OCI-LY1 (cell line): ENCODE measurements around the gene PLEKHH2.

Source experiments
- H2AFZ ChIP-seq: fragments of 200-600 bp; sonication (generic), shearing (Covaris generic); 2 replicates; pipeline ENCODE4 v1.6.0; 2014; ENCODE audit warnings: antibody characterized with exemption, mild to moderate bottlenecking, low read length
- H3F3A ChIP-seq: fragments of 200-600 bp; sonication (generic), shearing (Covaris generic); 2 replicates; pipeline ENCODE4 v1.6.0; 2014; ENCODE audit warnings: mild to moderate bottlenecking, antibody characterized with exemption, low read length, moderate library complexity; ENCODE audit not compliant: insufficient read depth
- H3K27ac ChIP-seq: fragments of 200-600 bp; sonication (generic); 2 replicates; pipeline ENCODE4 v1.5.1; 2014; ENCODE audit warnings: low read length, mixed run types, mild to moderate bottlenecking, low read depth; ENCODE audit not compliant: poor library complexity, severe bottlenecking
- H3K27me3 ChIP-seq: fragments of 200-600 bp; sonication (generic); 2 replicates; pipeline ENCODE4 v1.6.0; 2014; ENCODE audit warnings: antibody characterized with exemption, mild to moderate bottlenecking, low read length, moderate library complexity; ENCODE audit not compliant: insufficient read depth
- H3K36me3 ChIP-seq: fragments of 200-600 bp; sonication (generic); 2 replicates; pipeline ENCODE4 v1.6.1; 2014; ENCODE audit warnings: mild to moderate bottlenecking, antibody characterized with exemption, low read length, moderate library complexity, mixed read lengths; ENCODE audit not compliant: insufficient read depth
- H3K4me1 ChIP-seq: fragments of 200-600 bp; sonication (generic); 2 replicates; pipeline ENCODE4 v1.5.1; 2014; ENCODE audit warnings: mild to moderate bottlenecking, low read length, moderate library complexity; ENCODE audit not compliant: insufficient read depth, severe bottlenecking
- H3K4me2 ChIP-seq: fragments of 200-600 bp; sonication (generic), shearing (Covaris generic); 2 replicates; pipeline ENCODE4 v1.6.1; 2014; ENCODE audit warnings: low read length
- H3K4me3 ChIP-seq: fragments of 200-600 bp; sonication (generic); 2 replicates; pipeline ENCODE4 v1.5.1; 2014; ENCODE audit warnings: low read length, low read depth, mild to moderate bottlenecking, mixed read lengths; ENCODE audit not compliant: poor library complexity, severe bottlenecking
- H3K79me2 ChIP-seq: fragments of 200-600 bp; shearing (Covaris generic); 2 replicates; pipeline ENCODE4 v1.6.1; 2016; ENCODE audit warnings: mixed run types, low read length, mixed read lengths; ENCODE audit not compliant: insufficient read depth
- H3K9ac ChIP-seq: fragments of 200-600 bp; sonication (generic), shearing (Covaris generic); 2 replicates; pipeline ENCODE4 v1.6.1; 2014; ENCODE audit warnings: mild to moderate bottlenecking, low read length, mixed read lengths
- H3K9me2 ChIP-seq: fragments of 200-600 bp; sonication (generic), shearing (Covaris generic); 2 replicates; pipeline ENCODE4 v1.6.1; 2014; ENCODE audit warnings: low read depth, mild to moderate bottlenecking, low read length, mixed read lengths
- H3K9me3 ChIP-seq: fragments of 200-600 bp; shearing (Covaris generic); 2 replicates; pipeline ENCODE4 v1.6.1; 2014; ENCODE audit warnings: low read length, mixed read lengths
- H4K20me1 ChIP-seq: fragments of 200-600 bp; sonication (generic), shearing (Covaris generic); 2 replicates; pipeline ENCODE4 v1.6.0; 2016; ENCODE audit warnings: mild to moderate bottlenecking, low read length; ENCODE audit not compliant: insufficient read depth
- EZH2 ChIP-seq: fragments of 200-600 bp; sonication (generic), shearing (Covaris generic); IDR thresholded peaks from 2 replicates; pipeline ENCODE4 v1.8.0; 2017; ENCODE audit warnings: borderline replicate concordance, mixed run types, mild to moderate bottlenecking, antibody characterized with exemption, low read length, moderate library complexity, mixed read lengths
- TF ChIP-seq, protein P1 (sequence below): fragments of 200-600 bp; sonication (generic), shearing (Covaris generic); IDR thresholded peaks from 2 replicates; pipeline ENCODE4 v1.5.1; 2017; ENCODE audit warnings: mild to moderate bottlenecking, antibody characterized with exemption, low read length, moderate library complexity, mixed read lengths

PLEKHH2 gene

DNA sequence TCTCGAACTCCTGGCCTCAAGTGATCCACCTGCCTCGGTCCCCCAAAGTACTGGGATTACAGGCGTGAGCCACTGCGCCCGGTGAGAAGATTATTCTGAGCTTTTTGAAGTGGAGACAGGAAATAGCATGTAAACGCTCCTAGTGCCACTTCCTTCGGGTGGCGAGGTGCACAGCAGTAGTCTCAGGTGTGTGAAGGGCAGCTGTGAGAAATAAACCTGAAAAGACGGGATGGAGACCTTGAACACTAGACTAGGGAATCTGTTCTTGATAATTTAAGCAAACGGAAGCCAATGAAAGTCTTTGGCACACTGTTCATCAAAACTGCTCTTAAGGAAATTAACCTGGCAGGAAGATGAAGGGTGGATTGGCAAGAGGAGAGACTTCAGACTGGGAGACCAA is 439 bp upstream of the PLEKHH2 start:
- Histone ChIP-seq H3K4me1 (no peaks in the 10 kb centered on the region), H4K20me1 (no peaks in the 10 kb centered on the region), H3K36me3 (no peaks in the 10 kb centered on the region), H3K27ac (no peak overlapping the region), H3F3A (no peaks in the 10 kb centered on the region), H2AFZ (no peak overlapping the region), H3K4me2 (no peak overlapping the region), H3K4me3 (no peak overlapping the region), H3K9me2 (no peaks in the 10 kb centered on the region), H3K79me2 (no peaks in the 10 kb centered on the region), H3K9ac (no peak overlapping the region), H3K27me3 (no peaks in the 10 kb centered on the region; the same call in 1 of the 2 replicates), H3K9me3 (peaks cover 3% of the 10 kb centered on the region; the same call in 1 of the 2 replicates)
- no peak for TF ChIP-seq EZH2
- TF ChIP-seq, protein P1, sequence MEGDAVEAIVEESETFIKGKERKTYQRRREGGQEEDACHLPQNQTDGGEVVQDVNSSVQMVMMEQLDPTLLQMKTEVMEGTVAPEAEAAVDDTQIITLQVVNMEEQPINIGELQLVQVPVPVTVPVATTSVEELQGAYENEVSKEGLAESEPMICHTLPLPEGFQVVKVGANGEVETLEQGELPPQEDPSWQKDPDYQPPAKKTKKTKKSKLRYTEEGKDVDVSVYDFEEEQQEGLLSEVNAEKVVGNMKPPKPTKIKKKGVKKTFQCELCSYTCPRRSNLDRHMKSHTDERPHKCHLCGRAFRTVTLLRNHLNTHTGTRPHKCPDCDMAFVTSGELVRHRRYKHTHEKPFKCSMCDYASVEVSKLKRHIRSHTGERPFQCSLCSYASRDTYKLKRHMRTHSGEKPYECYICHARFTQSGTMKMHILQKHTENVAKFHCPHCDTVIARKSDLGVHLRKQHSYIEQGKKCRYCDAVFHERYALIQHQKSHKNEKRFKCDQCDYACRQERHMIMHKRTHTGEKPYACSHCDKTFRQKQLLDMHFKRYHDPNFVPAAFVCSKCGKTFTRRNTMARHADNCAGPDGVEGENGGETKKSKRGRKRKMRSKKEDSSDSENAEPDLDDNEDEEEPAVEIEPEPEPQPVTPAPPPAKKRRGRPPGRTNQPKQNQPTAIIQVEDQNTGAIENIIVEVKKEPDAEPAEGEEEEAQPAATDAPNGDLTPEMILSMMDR = no peak

DNA sequence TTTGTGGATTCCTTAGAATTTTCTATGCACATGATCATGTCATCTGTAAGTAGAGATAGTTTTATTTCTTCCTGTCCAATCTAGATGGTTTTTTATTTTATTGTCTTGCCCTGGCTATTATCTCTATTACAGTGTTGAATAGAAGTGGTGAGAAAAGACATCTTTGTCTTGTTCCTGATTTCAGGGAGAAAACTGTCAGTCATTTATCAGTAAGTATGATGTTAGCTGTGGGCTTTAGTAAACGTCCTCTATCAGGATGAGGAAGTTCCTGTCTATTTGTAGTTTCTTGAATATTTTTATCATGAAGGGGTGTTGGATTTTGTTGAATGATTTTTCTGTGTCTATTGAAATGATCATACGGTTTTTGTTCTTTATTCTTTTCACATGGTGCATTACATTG is 5.3 kb downstream of the PLEKHH2 start:
- Histone ChIP-seq H3F3A (no peaks in the 10 kb centered on the region), H4K20me1 (no peaks in the 10 kb centered on the region), H3K36me3 (no peaks in the 10 kb centered on the region), H3K9ac (no peak overlapping the region), H3K4me2 (no peak overlapping the region), H3K4me3 (no peak overlapping the region), H3K79me2 (no peaks in the 10 kb centered on the region), H3K4me1 (no peaks in the 10 kb centered on the region), H3K9me2 (no peaks in the 10 kb centered on the region), H3K27me3 (no peaks in the 10 kb centered on the region), H2AFZ (no peak overlapping the region), H3K9me3 (peaks cover 3% of the 10 kb centered on the region; the same call in 1 of the 2 replicates), H3K27ac (no peak overlapping the region)
- TF ChIP-seq, protein P1 = no peak
- TF ChIP-seq EZH2 = no peak

DNA sequence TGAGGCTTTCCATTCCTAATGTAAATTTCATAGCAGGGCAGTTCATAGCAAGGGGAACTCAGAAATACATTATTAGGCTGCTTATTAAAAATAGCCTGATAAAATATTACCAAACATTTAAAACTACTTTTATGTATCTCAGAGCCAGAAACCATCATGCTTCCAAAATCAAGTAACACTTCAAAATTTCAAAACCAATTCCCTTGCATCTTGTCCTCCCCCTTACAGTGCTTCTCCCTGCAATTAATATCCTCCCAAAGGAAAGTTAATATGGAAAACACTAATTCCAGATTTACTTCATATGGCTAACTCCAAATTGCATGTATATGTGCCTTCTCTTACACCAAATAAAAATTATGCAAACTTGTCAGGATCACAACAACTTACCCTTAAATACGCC is 6.6 kb downstream of the PLEKHH2 start:
- Histone ChIP-seq H3K4me2 (no peak overlapping the region), H4K20me1 (no peaks in the 10 kb centered on the region), H3K79me2 (no peaks in the 10 kb centered on the region), H3K27ac (no peak overlapping the region), H3K36me3 (no peaks in the 10 kb centered on the region), H3K4me3 (no peak overlapping the region), H3F3A (no peaks in the 10 kb centered on the region), H2AFZ (no peak overlapping the region), H3K27me3 (no peaks in the 10 kb centered on the region), H3K9me2 (no peaks in the 10 kb centered on the region), H3K9me3 (peaks cover 3% of the 10 kb centered on the region; the same call in 1 of the 2 replicates), H3K9ac (no peak overlapping the region), H3K4me1 (no peaks in the 10 kb centered on the region)
- TF ChIP-seq, protein P1 = no peak
- TF ChIP-seq EZH2 = no peak
